ENCODE data around the gene GNG10.

GNG10 gene

GRCh38 chr9:111704503-111704902 lies 43.1 kb downstream of the GNG10 start:
- in situ Hi-C loops (cut with MboI; ENCODE audit: low pct_unique_long_range_greater_than_20kb, low sequenced_read_pairs, unreplicated experiment), result no loop called here
- TF ChIP-seq CTCF (IDR thresholded peaks at IDR 0.05; ENCODE audit: extremely low read depth, insufficient read depth, missing control alignments), result no peak
- DNase-seq (ENCODE audit: low spot score), result no peak

- TF ChIP-seq CTCF (IDR thresholded peaks at IDR 0.05; ENCODE audit: extremely low read depth, insufficient read depth, missing control alignments), result no peak
- in situ Hi-C loops (cut with MboI; ENCODE audit: low pct_unique_long_range_greater_than_20kb, low sequenced_read_pairs, unreplicated experiment), result no loop called here
- DNase-seq (ENCODE audit: low spot score), result no peak
Measured at GRCh38 chr9:111711548-111711947, 50.1 kb downstream of the GNG10 start.

GRCh38 chr9:111712369-111712768 lies 51.0 kb downstream of the GNG10 start:
- DNase-seq (ENCODE audit: low spot score), result no peak
- in situ Hi-C loops (cut with MboI; ENCODE audit: low pct_unique_long_range_greater_than_20kb, low sequenced_read_pairs, unreplicated experiment), result no loop called here
- no peak for TF ChIP-seq CTCF (IDR thresholded peaks at IDR 0.05; ENCODE audit: extremely low read depth, insufficient read depth, missing control alignments)

GRCh38 chr9:111715471-111715870 lies 54.1 kb downstream of the GNG10 start:
- no peak for DNase-seq (ENCODE audit: low spot score)
- in situ Hi-C loops (cut with MboI; ENCODE audit: low pct_unique_long_range_greater_than_20kb, low sequenced_read_pairs, unreplicated experiment), result no loop called here
- no peak for TF ChIP-seq CTCF (IDR thresholded peaks at IDR 0.05; ENCODE audit: extremely low read depth, insufficient read depth, missing control alignments)

GRCh38 chr9:111719541-111719940 lies 58.1 kb downstream of the GNG10 start:
- TF ChIP-seq CTCF (IDR thresholded peaks at IDR 0.05; ENCODE audit: extremely low read depth, insufficient read depth, missing control alignments), result no peak
- no peak for DNase-seq (ENCODE audit: low spot score)
- in situ Hi-C loops (cut with MboI; ENCODE audit: low pct_unique_long_range_greater_than_20kb, low sequenced_read_pairs, unreplicated experiment), result no loop called here
